SKM-1 (cell line): ENCODE data around the gene TNFAIP3.
"Not testable (repeated sequence)": the region's sequence is repeated elsewhere in the genome, so short reads cannot be mapped to it uniquely, and the experiment has no call there.

Experiments used
- DNase-seq: peaks from one replicate; lab custom pipeline; 2025; ENCODE audit not compliant: unreplicated experiment; lab: John Stamatoyannopoulos, UW

Gene TNFAIP3

DNA sequence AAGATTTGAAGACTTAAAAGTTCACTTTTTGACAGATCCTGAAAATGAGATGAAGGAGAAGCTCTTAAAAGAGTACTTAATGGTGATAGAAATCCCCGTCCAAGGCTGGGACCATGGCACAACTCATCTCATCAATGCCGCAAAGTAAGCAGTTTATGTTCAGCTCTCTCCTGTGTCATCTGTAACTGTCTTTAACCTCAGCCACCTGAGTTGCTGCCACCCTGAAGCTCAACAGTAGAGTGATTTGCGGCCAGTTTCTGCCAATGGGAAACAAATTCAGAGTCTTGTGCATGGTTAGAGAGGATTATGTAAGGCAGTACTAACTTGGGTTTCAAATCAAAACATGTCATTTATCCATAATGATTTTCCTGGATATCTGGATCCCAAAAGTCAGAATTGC is 10.1 kb downstream of the TNFAIP3 start:
- DNase-seq: no peak

DNA sequence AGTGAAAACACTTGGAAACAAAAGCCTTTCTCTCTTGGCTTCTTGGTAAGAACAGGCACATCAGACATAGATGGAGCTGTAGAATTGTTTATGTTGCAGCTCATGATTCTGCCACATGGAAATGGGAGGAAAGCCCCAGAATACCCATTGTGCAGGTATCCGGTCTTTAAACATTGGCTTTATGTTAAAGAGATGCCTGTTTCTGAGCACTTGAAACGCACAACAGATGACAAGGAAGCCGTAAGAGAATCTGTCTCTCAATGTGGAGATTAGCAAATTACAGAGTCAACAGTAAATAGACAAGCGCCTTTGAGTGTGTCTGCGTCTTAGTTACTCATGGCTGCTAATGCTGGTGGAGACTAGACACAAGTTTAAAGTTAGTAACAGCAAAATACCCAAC is 10.5 kb downstream of the TNFAIP3 start:
- no peak for DNase-seq

DNA sequence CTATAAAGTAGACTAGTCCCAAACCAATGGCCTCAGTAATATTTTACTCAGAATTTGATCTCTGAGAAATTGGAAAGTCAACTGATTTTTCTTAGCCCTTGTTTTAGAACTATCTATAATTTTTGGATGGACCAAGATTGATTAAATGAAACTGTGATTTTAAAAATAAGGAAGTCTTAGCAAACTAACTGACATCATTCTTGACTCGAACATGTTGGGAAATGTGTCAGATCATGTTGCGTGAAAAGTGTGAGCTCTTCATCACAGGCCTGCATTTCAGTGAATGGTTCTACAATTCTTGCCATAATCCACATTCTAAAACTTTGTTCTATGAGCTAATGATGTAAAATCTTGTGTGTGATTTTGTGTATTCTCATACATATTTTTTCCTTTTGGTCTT is 11.0 kb downstream of the TNFAIP3 start:
- DNase-seq: no peak

DNA sequence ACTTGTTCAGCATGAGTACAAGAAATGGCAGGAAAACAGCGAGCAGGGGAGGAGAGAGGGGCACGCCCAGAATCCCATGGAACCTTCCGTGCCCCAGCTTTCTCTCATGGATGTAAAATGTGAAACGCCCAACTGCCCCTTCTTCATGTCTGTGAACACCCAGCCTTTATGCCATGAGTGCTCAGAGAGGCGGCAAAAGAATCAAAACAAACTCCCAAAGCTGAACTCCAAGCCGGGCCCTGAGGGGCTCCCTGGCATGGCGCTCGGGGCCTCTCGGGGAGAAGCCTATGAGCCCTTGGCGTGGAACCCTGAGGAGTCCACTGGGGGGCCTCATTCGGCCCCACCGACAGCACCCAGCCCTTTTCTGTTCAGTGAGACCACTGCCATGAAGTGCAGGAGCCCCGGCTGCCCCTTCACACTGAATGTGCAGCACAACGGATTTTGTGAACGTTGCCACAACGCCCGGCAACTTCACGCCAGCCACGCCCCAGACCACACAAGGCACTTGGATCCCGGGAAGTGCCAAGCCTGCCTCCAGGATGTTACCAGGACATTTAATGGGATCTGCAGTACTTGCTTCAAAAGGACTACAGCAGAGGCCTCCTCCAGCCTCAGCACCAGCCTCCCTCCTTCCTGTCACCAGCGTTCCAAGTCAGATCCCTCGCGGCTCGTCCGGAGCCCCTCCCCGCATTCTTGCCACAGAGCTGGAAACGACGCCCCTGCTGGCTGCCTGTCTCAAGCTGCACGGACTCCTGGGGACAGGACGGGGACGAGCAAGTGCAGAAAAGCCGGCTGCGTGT is 11.6 kb downstream of the TNFAIP3 start:
- DNase-seq: no peak

DNA sequence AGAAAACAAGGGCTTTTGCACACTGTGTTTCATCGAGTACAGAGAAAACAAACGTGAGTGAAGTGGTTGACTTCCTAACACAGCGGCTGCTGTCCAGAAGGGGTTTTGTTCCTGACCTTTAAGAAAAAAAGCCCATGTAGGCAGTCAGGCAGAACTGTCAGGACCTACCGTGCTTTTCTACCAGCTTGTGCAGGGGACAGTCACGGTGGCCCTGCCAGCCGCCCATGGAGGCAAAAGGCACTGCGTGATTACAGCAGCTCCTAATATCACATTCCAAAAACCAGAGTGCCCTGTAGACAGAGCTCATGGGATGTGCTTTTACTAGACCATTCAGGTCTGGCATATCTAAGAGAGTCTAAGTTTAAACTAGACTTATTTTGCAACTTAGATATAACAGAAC is 12.2 kb downstream of the TNFAIP3 start:
- DNase-seq: no peak

DNA sequence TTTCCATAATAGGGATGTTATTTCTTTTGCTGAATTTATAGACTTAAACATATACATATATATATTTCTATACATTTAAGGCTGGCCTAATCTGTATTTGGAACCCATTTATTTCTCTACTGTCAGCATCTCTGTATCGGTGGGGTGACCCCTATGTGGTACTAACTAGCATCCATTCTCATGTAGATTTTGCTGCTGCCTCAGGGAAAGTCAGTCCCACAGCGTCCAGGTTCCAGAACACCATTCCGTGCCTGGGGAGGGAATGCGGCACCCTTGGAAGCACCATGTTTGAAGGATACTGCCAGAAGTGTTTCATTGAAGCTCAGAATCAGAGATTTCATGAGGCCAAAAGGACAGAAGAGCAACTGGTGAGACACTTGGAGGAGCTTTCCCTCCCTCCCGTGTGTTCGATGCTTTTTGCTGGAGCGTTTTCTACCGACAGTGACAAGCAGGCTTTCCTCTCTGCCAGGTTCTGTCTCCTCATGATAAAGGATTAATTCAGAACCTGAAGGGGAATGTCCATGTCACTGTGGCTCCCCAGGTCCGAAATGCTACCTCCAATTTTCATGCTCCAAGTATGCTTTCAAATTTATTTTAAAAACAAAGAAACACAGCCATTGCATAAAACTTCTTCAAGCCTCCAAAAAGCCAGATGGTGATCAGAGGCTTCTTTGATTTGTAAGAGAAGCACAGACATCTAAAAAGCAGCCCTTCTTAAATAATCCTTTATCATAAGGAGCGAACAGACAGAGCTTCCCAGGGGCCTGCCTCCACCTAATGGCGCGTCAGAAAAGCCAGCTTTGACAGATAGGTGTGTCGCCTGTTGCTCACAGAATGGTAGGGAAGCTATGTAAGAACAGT is 13.1 kb downstream of the TNFAIP3 start:
- no peak for DNase-seq

DNA sequence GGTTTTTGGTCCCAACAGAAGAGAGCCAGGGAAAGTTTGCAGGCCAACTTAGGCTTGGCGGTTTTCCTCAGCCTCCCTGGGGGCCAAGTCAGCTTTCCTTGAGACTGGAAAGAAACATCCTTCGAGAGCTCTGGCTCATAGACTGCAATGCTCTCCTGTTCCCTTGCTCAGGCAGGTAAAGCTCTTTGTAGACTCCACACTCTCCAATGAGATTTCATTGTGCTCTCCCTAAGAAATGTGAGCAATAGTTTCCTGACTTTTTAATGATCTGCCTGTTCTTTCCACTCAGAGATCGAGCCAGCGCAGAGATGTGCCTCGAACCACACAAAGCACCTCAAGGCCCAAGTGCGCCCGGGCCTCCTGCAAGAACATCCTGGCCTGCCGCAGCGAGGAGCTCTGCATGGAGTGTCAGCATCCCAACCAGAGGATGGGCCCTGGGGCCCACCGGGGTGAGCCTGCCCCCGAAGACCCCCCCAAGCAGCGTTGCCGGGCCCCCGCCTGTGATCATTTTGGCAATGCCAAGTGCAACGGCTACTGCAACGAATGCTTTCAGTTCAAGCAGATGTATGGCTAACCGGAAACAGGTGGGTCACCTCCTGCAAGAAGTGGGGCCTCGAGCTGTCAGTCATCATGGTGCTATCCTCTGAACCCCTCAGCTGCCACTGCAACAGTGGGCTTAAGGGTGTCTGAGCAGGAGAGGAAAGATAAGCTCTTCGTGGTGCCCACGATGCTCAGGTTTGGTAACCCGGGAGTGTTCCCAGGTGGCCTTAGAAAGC is 13.9 kb downstream of the TNFAIP3 start:
- DNase-seq: no peak

DNA sequence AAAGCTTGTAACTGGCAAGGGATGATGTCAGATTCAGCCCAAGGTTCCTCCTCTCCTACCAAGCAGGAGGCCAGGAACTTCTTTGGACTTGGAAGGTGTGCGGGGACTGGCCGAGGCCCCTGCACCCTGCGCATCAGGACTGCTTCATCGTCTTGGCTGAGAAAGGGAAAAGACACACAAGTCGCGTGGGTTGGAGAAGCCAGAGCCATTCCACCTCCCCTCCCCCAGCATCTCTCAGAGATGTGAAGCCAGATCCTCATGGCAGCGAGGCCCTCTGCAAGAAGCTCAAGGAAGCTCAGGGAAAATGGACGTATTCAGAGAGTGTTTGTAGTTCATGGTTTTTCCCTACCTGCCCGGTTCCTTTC is 14.4 kb downstream of the TNFAIP3 start:
- no peak for DNase-seq

DNA sequence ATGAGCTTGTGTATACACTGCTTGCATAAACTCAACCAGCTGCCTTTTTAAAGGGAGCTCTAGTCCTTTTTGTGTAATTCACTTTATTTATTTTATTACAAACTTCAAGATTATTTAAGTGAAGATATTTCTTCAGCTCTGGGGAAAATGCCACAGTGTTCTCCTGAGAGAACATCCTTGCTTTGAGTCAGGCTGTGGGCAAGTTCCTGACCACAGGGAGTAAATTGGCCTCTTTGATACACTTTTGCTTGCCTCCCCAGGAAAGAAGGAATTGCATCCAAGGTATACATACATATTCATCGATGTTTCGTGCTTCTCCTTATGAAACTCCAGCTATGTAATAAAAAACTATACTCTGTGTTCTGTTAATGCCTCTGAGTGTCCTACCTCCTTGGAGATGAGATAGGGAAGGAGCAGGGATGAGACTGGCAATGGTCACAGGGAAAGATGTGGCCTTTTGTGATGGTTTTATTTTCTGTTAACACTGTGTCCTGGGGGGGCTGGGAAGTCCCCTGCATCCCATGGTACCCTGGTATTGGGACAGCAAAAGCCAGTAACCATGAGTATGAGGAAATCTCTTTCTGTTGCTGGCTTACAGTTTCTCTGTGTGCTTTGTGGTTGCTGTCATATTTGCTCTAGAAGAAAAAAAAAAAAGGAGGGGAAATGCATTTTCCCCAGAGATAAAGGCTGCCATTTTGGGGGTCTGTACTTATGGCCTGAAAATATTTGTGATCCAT is 15.3 kb downstream of the TNFAIP3 start:
- DNase-seq: peak; percentile 48

DNA sequence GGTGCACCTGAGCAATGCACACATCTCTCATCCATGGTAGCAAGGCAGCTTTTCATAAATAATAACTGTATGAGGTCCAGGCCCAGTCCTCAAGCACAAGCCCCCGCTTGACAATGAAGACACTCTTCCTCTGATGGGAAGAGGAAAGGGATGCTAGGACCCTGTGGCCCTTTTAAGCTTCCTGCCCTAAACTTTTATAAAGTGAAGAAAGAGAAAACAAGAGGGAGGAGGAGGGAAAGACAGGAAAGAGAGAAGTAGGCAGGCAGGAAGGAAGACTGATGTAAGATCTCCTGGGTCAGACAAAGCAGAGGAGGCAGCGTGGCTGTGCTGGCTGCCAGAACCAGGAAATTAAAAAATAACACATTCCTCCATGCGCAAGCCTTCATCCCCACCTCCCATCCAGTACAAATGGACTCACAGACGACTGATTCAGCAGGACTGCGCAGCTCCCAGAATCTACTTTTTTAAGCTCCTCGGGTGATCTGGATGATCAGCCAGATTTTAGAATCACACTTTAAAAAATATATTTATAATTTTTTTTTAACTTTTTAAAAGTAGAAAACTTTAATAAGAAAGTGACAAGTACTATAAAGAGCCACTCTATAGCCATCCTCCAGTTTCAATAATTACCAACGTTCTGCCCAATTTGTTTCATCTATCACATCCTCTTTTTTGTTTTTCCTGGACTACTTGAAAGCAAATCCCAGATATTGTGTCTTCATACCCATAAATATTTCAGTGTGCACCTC is 16.5 kb downstream of the TNFAIP3 start:
- peak; percentile 50 for DNase-seq

DNA sequence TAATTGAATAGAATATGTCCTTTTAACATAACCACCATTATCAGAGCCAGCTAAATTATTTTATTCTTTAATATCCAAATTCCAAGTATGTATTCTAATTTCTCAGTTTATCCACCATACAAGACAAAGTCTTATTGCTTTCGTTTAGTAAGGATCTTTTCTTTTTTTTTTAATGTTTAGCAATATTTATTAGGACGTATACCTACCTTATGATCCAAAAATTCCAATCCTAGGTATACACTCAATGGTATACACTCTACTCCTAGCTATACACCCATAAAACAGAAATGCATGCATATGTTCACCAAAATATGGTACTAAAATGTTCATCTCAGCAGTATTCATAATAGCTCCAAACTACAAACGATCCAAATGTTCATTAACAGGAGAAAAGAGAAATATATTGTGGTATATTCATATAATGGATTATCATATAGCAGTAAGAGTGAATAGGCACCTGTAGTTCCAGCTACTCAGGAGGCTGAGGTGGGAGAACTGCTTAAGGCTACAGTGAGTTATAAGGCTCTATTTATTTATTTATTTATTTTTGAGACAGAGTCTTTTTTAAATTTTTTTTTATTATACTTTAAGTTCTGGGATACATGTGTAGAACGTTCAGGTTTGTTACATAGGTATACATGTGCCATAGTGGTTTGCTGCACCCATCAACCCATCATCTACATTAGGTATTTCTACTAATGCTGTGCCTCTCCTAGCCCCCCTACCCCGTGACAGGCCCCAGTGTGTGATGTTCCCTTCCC is 17.3 kb downstream of the TNFAIP3 start:
- DNase-seq: no peak

DNA sequence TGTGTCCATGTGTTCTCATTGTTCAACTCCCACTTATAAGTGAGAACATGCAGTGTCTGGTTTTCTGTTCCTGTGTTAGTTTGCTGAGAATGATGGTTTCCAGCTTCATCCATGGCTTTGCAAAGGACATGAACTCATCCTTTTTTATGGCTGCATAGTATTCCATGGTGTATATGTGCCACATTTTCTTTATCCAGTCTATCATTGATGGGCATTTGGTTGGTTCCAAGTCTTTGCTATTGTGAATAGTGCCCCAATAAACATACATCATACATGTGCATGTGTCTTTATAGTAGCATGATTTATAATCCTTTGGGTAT is 17.8 kb downstream of the TNFAIP3 start:
- DNase-seq: not testable (repeated sequence)

DNA sequence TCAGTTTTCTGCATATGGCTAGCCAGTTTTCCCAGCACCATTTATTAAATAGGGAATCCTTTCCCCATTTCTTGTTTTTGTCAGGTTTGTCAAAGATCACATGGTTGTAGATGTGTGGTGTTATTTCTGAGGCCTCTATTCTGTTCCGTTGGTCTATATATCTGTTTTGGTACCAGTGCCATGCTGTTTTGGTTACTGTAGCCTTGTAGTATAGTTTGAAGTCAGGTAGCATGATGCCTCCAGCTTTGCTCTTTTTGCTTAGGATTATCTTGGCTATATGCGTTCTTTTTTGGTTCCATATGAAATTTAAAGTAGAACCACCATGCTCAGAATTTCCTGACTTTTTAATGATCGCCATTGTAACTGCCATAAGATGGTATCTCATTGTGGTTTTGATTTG is 19.2 kb downstream of the TNFAIP3 start:
- not testable (repeated sequence) for DNase-seq

DNA sequence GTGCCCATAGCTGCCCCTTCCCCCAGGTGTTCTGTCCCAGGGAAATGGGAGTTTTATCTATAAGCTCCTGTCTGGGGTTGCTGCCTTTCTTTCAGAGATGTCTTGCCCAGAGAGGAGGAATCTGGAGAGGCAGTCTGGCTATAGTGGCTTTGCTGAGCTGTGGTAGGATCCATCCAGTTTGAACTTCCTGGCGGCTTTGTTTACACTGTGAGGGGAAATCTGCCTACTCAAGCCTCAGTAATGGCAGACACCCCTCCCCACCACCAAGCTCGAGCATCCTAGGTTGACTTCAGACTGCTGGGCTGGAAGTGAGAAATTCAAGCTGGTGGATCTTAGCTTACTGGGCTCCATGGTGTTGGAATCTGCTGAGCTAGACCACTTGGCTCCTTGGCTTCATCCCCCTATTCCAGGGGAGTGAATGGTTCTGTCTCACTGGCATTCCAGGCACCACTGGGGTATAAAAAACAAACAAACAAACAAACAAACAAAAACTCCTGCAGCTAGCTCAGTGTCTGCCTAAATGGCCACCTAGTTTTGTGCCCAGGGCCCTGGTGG is 24.0 kb downstream of the TNFAIP3 start:
- DNase-seq: no peak

DNA sequence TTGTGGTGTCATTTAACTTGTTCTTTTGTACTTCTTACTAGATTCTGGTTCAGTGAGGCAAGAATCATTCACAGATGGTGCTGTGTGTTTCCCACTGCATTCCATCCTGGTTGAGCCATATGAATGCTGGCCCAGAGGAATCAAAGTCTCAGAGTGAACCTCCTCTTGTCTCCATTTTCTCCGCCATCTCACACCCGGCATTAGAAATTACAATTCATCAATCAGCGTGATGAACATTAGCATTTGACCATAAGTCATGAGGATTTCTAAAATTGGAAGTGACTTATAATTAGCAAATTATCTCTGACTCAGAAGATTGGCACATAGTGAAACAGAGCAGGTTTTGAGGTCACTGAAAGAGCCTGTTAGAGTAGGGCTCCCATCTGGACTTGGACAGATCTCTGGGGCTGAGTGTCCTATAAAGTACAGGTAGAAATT is 25.2 kb downstream of the TNFAIP3 start:
- DNase-seq: no peak

DNA sequence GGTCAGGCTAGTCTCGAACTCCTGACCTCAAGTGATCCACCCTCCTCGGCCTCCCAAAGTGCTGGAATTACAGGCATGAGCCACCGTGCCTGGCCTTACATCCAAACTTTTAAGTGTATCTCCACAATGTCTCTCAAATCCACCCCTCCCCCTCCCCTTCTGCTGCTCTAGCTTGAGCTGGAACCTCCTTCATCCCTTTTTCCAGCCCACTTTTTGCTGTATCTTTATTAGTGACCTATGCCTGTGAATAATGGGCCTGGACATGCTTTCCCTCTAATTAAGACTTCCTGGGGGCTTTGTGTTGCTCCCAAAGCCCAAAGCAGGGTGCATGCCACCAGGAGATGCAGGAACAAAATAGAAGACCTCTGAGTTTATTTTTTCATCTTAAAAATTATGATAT is 26.1 kb downstream of the TNFAIP3 start:
- DNase-seq: no peak

DNA sequence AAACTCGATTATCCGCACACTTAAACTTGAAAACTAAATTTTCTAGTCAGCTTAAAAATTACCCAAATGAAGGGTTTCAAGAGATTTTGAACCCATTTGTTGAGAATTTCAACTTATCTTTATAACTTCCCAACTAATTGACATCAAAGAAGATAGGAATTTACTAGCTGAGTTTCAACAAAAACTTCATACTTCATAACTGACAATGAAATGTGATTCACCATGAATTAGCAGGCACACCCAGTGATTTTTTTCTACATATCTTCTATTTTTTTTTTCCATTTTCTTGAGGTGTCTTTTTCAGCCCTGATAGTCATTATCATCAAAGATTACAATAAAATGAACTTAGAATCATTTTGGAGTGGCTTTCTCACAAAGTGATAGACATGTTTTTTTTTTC is 26.7 kb downstream of the TNFAIP3 start:
- DNase-seq: no peak

DNA sequence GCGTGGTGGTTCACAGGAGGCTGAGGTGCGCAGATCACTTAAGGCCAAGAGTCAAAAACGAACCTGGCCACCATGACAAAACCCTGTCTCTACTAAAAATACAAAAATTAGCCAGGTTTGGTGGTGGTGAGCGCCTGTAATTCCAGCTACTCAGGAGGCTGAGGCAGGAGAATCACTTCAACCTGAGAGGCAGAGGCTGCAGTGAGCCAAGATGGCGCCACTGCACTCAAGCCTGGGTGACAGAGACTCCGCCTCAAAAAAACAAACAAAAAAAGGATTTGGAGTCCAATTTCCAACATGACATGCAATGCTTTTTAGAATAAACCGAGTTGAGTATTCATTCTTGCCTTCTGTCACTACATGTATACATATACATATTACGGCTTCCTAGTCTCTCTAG is 27.3 kb downstream of the TNFAIP3 start:
- DNase-seq: not testable (repeated sequence)

DNA sequence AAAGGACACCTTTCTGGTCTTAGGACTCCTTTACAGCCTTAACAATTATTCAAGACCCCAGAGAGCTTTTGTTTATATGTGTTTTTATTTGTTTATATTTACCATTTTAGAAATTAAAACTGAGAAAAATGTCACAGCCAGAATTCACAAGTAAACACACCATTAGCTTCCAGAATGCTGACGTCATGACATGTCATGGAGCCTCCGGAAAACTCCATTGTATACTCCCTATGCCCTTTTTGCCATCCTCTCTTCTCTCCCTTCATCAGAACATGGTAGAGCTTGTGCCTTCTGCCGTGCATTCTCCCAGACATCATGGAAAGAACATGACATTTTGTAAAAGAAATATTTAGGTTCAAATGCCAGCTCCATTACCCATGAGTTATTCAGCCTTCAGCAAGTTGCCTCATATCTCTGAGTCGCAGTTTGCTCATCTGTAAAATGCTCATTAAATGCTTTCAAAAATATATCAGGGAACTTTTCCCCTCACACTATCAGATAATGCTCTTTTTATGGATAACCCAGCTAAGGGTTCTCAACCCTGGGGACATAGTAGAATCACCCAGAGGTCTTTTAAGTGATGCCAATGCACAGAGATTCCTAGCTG is 27.8 kb downstream of the TNFAIP3 start:
- DNase-seq: no peak
